GM10248 (cell line): ENCODE data around the gene TYSND1.
A peak's percentile ranks its signal among the peaks of the same experiment; 100 is the strongest.
"Not testable (repeated sequence)": the region's sequence is repeated elsewhere in the genome, so short reads cannot be mapped to it uniquely, and the experiment has no call there.

Experiments used
- CTCF ChIA-PET: fragments of 300-600 bp; sonication (Branson Sonifier 250); formaldehyde crosslinking; extraction: SDS; loops from one replicate; lab custom pipeline; 2021; ENCODE audit warnings: antibody characterized with exemption; lab: Yijun Ruan, JAX
- POLR2A ChIA-PET: fragments of 350-650 bp; sonication (Branson Sonifier 250); formaldehyde crosslinking; extraction: SDS; loops from one replicate; lab custom pipeline; 2020; ENCODE audit warnings: antibody characterized with exemption; lab: Yijun Ruan, JAX
- DNase-seq: peaks from one replicate; pipeline ENCODE4 v3.0.0; 2012; ENCODE audit errors: extremely low spot score
- TF ChIP-seq, protein P1 (sequence below): IDR thresholded peaks from 2 replicates; pipeline ENCODE4 v1.5.1; 2012; ENCODE audit warnings: mild to moderate bottlenecking, low read depth; ENCODE audit errors: extremely low read depth, missing control alignments, control extremely low read depth

The TYSND1 gene

GRCh38 chr10:70112071-70112470 is 34.4 kb downstream of the TYSND1 start:
- ChIA-PET CTCF (no interaction called here), POLR2A (no interaction called here)
- TF ChIP-seq, protein P1, sequence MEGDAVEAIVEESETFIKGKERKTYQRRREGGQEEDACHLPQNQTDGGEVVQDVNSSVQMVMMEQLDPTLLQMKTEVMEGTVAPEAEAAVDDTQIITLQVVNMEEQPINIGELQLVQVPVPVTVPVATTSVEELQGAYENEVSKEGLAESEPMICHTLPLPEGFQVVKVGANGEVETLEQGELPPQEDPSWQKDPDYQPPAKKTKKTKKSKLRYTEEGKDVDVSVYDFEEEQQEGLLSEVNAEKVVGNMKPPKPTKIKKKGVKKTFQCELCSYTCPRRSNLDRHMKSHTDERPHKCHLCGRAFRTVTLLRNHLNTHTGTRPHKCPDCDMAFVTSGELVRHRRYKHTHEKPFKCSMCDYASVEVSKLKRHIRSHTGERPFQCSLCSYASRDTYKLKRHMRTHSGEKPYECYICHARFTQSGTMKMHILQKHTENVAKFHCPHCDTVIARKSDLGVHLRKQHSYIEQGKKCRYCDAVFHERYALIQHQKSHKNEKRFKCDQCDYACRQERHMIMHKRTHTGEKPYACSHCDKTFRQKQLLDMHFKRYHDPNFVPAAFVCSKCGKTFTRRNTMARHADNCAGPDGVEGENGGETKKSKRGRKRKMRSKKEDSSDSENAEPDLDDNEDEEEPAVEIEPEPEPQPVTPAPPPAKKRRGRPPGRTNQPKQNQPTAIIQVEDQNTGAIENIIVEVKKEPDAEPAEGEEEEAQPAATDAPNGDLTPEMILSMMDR, result no peak
- no peak for DNase-seq

DNA sequence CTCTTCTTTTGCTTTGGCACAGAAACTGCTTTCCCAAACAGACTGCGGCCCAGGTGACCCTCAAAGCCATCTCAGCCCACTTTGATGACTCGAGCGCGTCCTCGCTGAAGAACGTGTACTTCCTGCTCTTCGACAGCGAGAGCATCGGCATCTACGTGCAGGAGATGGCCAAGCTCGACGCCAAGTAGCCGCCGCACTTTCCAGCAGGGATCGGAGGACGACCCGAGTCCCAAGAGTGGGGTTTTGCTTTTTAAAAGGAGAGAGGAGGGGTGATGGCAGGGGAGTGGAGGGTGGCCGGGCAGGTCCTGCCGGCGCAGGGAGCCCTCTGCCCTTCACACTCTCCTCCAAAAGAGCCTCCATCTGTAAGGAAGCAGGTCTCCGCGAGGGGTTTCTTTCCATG is 35.0 kb downstream of the TYSND1 start:
- DNase-seq, result no peak
- POLR2A ChIA-PET, result no interaction called here
- CTCF ChIA-PET, result interaction anchor here (2.4 to 5.4 kb wide), 2 partner anchors 12 to 34 kb away, joined by 9 to 27 read pairs; partner anchors contain the start of gene TYSND1
- TF ChIP-seq, protein P1, result no peak

GRCh38 chr10:70109064-70109729 is 37.3 kb downstream of the TYSND1 start:
- no peak for DNase-seq

GRCh38 chr10:70106958-70107791 is 39.3 kb downstream of the TYSND1 start:
- TF ChIP-seq, protein P1, result peak; percentile 55
- DNase-seq, result peak; percentile 69
- POLR2A ChIA-PET, result interaction anchor here (1.1 kb wide), 1 partner anchor 8 kb away, joined by 3 read pairs; no protein-coding TSS in a partner anchor
- CTCF ChIA-PET, result interaction anchor here (1.2 to 5.6 kb wide), 5 partner anchors 11 to 257 kb away, joined by 3 to 50 read pairs (median 27); partner anchors contain the start of gene TYSND1

More at GRCh38 chr10:70109064-70109729, 37.3 kb downstream of the TYSND1 start:
- ChIA-PET POLR2A (no interaction called here), CTCF (interaction anchor here (1.2 to 5.6 kb wide), 5 partner anchors 9 to 36 kb away, joined by 4 to 50 read pairs (median 9); partner anchors contain the start of gene TYSND1)
- TF ChIP-seq, protein P1, result no peak

GRCh38 chr10:70101668-70102067 is 44.8 kb downstream of the TYSND1 start:
- ChIA-PET CTCF (interaction anchor here (2.0 to 3.8 kb wide), 2 partner anchors 9 to 14 kb away, joined by 4 to 26 read pairs; no protein-coding TSS in a partner anchor), POLR2A (no interaction called here)
- TF ChIP-seq, protein P1, result no peak
- DNase-seq, result no peak

DNA sequence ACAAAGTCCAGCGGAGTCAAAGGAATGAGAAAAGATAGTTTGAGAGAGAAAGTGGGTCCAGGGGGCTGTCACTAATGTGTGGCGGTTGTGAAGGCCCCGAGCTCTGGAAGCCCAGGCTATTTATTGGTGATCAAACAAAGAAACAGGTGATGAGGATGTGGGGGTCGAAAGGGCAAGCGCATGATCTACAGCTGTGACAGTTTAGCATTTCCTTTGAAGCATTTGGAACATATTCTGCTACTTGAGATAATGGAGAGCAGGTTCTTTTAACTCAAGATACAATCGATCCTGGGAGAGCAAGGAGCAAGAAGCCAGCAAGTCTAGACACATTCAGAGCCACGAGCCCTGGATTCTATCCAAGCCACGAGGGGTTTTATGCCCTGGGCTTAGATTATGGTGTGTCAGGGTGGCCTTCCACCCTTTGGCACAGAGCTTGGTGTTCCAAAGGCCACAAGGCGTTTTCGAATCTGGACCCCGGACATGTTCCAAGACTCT is 45.4 kb downstream of the TYSND1 start:
- DNase-seq, POLR2A ChIA-PET: not testable (repeated sequence)
- CTCF ChIA-PET, result interaction anchor here (2.0 to 2.4 kb wide), 2 partner anchors 9 to 15 kb away, joined by 4 to 10 read pairs; no protein-coding TSS in a partner anchor
